Lung (tissue), 12 donors: ENCODE results near the gene ANK3. TPM values are rescaled to one million over a fixed set of nuclear protein-coding genes. Genes with fewer than 3 reads are reported as not detected.

ENCODE experiments used
- ATAC-seq: fragments of 200-7000 bp; cut with Tn5 transposase; one replicate; pipeline ENCODE4 v1.9.1; 2020; ENCODE audit warnings: moderate number of reproducible peaks; ENCODE audit not compliant: insufficient read depth, low FRiP score
- DNase-seq, 3 donors: peaks; one replicate each; pipeline ENCODE4 v3.0.0-alpha.2; 2013 to 2017
- H3K27ac ChIP-seq, 2 donors: one replicate each; pipeline ENCODE4 v1.5.1; 2013; ENCODE audit warnings: mild to moderate bottlenecking in 2 of 2, moderate library complexity in 2 of 2, control low read depth in 1 of 2, inconsistent platforms in 1 of 2, low read depth in 1 of 2, low read length in 1 of 2
- H3K27me3 ChIP-seq, 3 donors: one replicate each; pipeline ENCODE4 v1.5.1; 2013; ENCODE audit warnings: low read length in 2 of 3; ENCODE audit not compliant: control insufficient read depth in 3 of 3, insufficient read depth in 3 of 3
- H3K36me3 ChIP-seq, 4 donors: one replicate each; pipeline ENCODE4 v1.5.1; 2013; ENCODE audit warnings: low read length in 4 of 4, mild to moderate bottlenecking in 1 of 4, moderate library complexity in 1 of 4; ENCODE audit not compliant: control insufficient read depth in 4 of 4, insufficient read depth in 4 of 4
- H3K4me1 ChIP-seq, 5 donors: one replicate each; pipeline ENCODE4 v1.5.1; 2013; ENCODE audit warnings: low read length in 5 of 5, mild to moderate bottlenecking in 2 of 5, moderate library complexity in 1 of 5; ENCODE audit not compliant: control insufficient read depth in 5 of 5, insufficient read depth in 5 of 5
- H3K4me3 ChIP-seq: one replicate; pipeline ENCODE4 v1.5.1; 2013; ENCODE audit warnings: mild to moderate bottlenecking, control low read depth, moderate library complexity
- H3K9ac ChIP-seq, 2 donors: one replicate each; pipeline ENCODE4 v1.5.1; 2013; ENCODE audit warnings: low read length in 2 of 2, control low read depth in 1 of 2; ENCODE audit not compliant: insufficient read depth in 1 of 2
- H3K9me3 ChIP-seq, 4 donors: one replicate each; pipeline ENCODE4 v1.5.1; 2013; ENCODE audit warnings: low read length in 3 of 4, mild to moderate bottlenecking in 1 of 4, moderate library complexity in 1 of 4; ENCODE audit not compliant: control insufficient read depth in 4 of 4, insufficient read depth in 3 of 4
- WGBS, 2 donors: extraction: QIAGEN DNeasy Blood & Tissue Kit; methylation state at CpG; one replicate each; pipeline ENCODE4 v1.1.7; 2013; 5-methylcytosine and 5-hydroxymethylcytosine counted together
- polyA plus RNA-seq, 2 donors: library from polyadenylated mRNA; stranded (reverse); fragments of 200-250 nt; gene quantifications; one replicate each; pipeline ENCODE4 v1.2.1, GENCODE V29; 2013
- total RNA-seq, 2 donors: library from RNA; depleted of rRNA in 1 of 2; stranded (reverse); fragments of >200 nt in 1 of 2; gene quantifications; one replicate each; pipeline ENCODE4 v1.2.1, GENCODE V29; 2014 to 2021
- TF ChIP-seq, protein P1 (sequence below): IDR thresholded peaks from 2 replicates; pipeline ENCODE4 v1.5.1; 2012; ENCODE audit warnings: mild to moderate bottlenecking; ENCODE audit errors: control extremely low read depth, extremely low read depth
- donor health status: control.
- donor health status: control.
- donor health status: Bipolar disorder and iron deficiency.
- donor health status: healthy.
- donor health status: DM: yes; HTN: yes; CAD: no.

ANK3 gene
- total and polyA plus RNA-seq, 4 donors, result 10.4 to 96.0 (median 46.4) TPM

DNA sequence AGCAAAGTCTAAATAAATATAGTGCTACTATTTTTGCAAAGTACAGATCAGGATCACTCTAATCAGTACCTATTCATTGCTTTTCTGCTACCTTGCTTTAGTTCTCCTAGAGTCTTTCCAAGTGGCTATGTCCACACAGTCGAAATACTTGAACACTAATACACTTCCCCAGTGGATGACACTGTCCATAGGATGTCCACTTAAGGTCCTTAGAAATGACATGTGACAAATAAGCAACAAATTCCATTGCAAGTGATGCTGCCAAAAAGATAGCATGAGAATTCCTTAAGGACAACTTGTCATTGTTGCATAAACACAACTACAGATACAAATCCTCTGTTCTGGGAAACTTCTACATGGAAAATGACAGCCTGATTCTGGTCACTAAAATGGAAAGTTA is 93.6 kb downstream of the ANK3 start:
- DNase-seq (peak in 1 of 3 donors; percentile 21), ATAC-seq (no peak)
- H3K4me1 ChIP-seq, result peaks cover 0 to 33% (median 9%) of the 10 kb centered on the region in 5 donors
- no peak overlapping the region for H3K4me3 ChIP-seq
- H3K9ac ChIP-seq, result no peak overlapping the region
- 46 to 83% methylated on average over 1 of the region's 1 CpG for WGBS, 2 donors
- no peaks in the 10 kb centered on the region for H3K36me3 ChIP-seq
- TF ChIP-seq, protein P1, sequence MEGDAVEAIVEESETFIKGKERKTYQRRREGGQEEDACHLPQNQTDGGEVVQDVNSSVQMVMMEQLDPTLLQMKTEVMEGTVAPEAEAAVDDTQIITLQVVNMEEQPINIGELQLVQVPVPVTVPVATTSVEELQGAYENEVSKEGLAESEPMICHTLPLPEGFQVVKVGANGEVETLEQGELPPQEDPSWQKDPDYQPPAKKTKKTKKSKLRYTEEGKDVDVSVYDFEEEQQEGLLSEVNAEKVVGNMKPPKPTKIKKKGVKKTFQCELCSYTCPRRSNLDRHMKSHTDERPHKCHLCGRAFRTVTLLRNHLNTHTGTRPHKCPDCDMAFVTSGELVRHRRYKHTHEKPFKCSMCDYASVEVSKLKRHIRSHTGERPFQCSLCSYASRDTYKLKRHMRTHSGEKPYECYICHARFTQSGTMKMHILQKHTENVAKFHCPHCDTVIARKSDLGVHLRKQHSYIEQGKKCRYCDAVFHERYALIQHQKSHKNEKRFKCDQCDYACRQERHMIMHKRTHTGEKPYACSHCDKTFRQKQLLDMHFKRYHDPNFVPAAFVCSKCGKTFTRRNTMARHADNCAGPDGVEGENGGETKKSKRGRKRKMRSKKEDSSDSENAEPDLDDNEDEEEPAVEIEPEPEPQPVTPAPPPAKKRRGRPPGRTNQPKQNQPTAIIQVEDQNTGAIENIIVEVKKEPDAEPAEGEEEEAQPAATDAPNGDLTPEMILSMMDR, result no peak
- no peaks in the 10 kb centered on the region for H3K27me3 ChIP-seq
- peak overlapping the region in 1 of 2 donors; percentile 82 for H3K27ac ChIP-seq
- H3K9me3 ChIP-seq, result no peaks in the 10 kb centered on the region

DNA sequence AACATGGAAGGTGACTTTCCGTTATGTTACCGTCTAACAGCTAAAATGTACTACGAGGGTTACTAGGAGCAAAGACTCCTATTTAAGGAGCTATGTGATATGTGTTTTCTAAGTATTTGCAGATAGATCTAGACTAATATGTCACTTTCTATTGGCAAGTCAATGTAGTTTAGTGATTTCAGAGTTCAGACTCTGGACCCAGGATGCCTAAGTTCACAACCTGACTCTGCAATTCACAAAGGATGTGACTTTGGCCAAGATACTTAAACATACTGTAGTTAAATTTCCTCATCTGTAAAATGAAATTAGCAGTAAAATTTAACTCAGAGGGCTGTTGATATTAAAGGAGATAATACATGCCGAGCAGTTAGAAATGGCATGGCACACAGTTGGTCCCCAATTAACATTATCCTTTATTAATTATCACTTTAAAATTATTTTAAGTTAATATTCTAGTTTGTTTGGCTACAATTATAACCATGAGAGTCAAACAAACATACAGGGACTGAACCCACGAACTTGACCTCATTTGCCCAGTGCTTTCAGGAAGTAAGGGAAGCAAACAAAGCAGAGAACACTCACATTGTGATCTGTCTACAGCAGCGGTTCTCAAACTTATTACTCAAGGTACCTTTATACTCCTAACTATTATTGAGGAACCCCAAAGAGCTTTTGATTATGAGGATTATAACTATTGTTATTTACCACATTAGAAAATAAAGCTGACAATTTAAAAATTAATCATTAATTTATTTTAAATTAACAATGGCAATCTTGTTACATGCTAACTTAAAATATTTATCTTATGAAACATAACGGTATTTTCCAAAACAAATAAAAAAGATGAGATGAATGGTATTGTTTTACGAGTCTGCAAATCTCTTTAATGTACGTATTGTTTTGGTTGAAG is 94.4 kb downstream of the ANK3 start:
- H3K27me3 ChIP-seq, result no peaks in the 10 kb centered on the region
- 70 to 84% methylated on average over 9 of the region's 9 CpGs for WGBS, 2 donors

GRCh38 chr10:60293581-60294175 is 96.0 kb downstream of the ANK3 start:
- ATAC-seq (no peak), DNase-seq (peak in 2 of 3 donors; percentile 73 to 74)
- peak overlapping the region in 1 of 2 donors; percentile 43 for H3K27ac ChIP-seq
- no peak overlapping the region for H3K4me3 ChIP-seq
- no peak overlapping the region for H3K9ac ChIP-seq
- H3K27me3 ChIP-seq, result no peaks in the 10 kb centered on the region
- peaks cover 0 to 27% (median 9%) of the 10 kb centered on the region in 5 donors for H3K4me1 ChIP-seq
- no peaks in the 10 kb centered on the region for H3K36me3 ChIP-seq
- TF ChIP-seq, protein P1, result no peak
- no peaks in the 10 kb centered on the region for H3K9me3 ChIP-seq
- 69 to 78% methylated on average over 6 of the region's 6 CpGs for WGBS, 2 donors

More for the DNA sequence above, 94.4 kb downstream of the ANK3 start:
- Histone ChIP-seq H3K36me3 (no peaks in the 10 kb centered on the region), H3K27ac (peak overlapping the region in 1 of 2 donors; percentile 82), H3K9me3 (no peaks in the 10 kb centered on the region), H3K4me1 (peaks cover 0 to 33% (median 9%) of the 10 kb centered on the region in 5 donors), H3K9ac (no peak overlapping the region), H3K4me3 (no peak overlapping the region)
- DNase-seq (no peak), ATAC-seq (no peak)
- TF ChIP-seq, protein P1, result no peak
